GM21717 (cell line): ENCODE data around the gene IMPG2.

Source experiments
- ATAC-seq: cut with Tn5 transposase; IDR thresholded peaks from one replicate; pipeline ENCODE4 v1.9.1; 2021; ENCODE audit warnings: mild to moderate bottlenecking, moderate library complexity; ENCODE audit not compliant: unreplicated experiment

IMPG2 gene

GRCh38 chr3:101278727-101279126, 41.6 kb downstream of the IMPG2 start:
- no peak for ATAC-seq

- no peak for ATAC-seq
Measured at GRCh38 chr3:101273608-101274007, 46.8 kb downstream of the IMPG2 start.

DNA sequence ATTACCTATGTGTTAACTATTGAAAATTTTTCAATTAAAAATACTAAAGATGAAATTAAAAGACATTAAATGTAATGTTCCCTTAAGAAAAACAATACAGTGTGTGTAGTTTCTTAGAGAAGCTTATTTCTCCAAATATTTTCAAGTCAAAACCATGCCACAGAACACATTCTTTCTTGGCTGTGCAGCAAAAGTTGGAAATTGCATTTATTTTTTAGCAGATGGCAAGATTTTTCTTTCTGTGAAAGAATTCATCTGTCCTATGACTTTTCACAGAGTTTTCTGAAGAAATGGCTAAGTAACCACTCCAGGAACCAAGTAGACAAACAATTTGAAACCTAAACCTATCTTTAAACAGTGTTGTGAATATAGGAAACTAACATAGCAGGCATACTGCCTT, 47.2 kb downstream of the IMPG2 start:
- ATAC-seq: no peak

- no peak for ATAC-seq
Measured at GRCh38 chr3:101271728-101272127, 48.6 kb downstream of the IMPG2 start.

DNA sequence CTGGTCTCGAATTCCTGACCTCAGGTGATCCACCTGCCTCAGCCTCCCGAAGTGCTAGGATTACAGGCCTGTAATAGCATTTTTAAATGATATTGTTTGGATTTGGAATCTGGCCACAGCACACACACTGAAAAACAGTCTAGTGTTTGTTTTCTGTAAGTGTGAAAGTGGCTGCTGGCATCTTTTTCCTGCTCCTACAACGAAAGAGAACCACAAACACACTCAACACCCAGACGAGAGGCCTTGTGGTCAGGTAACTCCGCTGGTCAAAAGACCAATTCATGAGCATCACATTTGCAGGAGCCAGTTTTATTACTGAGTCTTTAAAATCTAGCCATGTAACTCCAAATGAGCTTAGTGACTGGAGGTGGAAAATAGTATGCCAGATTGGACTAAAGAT, 50.2 kb downstream of the IMPG2 start:
- no peak for ATAC-seq

DNA sequence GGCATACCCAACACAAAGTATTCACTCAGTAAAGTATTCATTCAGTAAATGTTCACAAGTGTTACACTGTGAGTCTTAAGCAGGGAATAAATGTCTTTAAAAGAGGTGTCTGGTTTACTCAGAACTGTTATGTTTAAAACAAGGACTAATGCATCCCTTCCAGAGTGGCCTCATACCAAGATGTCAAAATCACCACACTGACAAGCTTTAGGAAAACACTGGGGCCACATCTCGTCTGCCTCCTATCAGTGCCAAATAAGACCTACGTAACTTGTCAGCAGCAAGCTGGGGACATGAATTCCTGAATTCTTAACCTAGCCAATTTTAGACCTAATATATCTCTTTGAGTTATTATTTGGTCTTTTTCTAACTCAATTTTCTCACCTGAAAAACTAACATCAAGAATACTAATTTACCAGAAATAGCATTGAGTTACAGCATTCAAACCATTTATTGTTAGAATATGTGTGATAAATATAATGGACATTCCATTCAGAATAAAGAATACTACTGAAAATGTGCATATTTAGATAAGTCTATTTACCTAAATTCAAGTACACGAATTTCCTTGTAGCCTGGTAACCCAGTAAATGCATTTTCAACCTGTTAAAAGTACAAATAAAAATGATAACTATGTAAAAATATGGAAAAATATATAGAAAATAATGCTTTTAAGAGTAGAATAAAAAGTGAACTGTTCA, 51.3 kb downstream of the IMPG2 start:
- ATAC-seq: no peak

GRCh38 chr3:101268141-101268540, 52.2 kb downstream of the IMPG2 start:
- ATAC-seq: no peak

GRCh38 chr3:101266566-101266965, 53.8 kb downstream of the IMPG2 start:
- ATAC-seq: no peak

- no peak for ATAC-seq
Measured at GRCh38 chr3:101266071-101266470, 54.3 kb downstream of the IMPG2 start.

- peak; percentile 95 for ATAC-seq
Measured at GRCh38 chr3:101262393-101263240, 57.8 kb downstream of the IMPG2 start.

- no peak for ATAC-seq
Measured at GRCh38 chr3:101261506-101261905, 58.9 kb downstream of the IMPG2 start.

- ATAC-seq: no peak
Measured at GRCh38 chr3:101259485-101260341, 60.7 kb downstream of the IMPG2 start.

DNA sequence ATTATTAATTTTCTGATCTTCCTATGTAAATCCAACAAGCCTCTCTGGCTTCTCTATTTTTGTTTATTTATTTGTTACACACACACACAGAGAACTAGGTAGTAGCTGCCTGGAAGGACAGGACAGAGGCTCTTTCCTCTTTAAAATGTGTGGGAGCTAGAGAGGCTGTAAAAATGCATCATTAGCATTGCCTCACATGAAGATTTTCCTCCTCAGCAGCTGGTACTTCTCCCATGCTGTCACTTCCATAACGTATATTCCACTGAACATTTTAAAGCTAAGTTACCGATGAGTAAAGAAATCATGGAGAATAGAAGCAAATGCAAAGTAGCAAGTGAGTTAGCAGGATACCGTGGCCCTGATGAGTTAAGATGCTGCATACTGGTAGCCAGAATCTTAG, 63.9 kb downstream of the IMPG2 start:
- no peak for ATAC-seq

GRCh38 chr3:101255441-101255840, 64.9 kb downstream of the IMPG2 start:
- no peak for ATAC-seq

- ATAC-seq: no peak
Measured at GRCh38 chr3:101253396-101253795, 67.0 kb downstream of the IMPG2 start.

DNA sequence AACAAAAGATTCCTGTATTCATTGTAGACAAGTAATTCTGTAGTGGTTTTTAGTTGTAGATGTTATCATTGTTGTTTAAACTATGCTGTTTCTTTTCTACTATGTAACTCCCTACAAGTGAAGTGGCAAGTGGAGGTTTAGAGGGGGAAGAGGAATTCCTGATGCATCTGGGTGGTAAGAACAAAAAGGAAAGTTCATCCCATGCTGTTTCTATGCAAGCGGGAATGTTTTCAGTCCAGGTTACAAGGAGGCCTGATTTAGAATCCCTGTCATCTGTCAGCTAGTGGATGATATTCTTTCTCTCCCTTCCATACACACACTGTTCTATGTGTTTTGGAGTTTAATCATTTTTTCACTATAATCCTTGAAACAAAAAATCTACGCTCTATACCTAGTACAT, 67.4 kb downstream of the IMPG2 start:
- no peak for ATAC-seq

DNA sequence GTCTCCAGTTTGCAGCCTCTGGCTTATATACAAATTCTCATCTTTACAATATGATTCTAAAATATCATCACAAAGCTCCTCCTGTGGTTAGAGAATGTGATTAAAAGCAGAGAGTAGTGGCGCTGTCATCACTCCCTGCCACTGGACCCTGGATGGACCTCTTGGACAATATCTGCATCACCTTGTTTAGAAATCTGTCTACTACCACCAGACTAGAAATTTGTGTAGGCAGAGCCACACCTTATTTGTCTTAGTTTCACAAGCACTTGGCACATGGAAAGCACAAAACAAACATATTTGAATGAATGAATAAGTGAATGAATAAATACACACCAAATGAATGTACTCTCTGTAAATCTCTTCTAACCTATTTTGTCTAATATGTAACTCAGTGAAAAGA, 68.1 kb downstream of the IMPG2 start:
- no peak for ATAC-seq

GRCh38 chr3:101251441-101251840, 68.9 kb downstream of the IMPG2 start:
- ATAC-seq: no peak

DNA sequence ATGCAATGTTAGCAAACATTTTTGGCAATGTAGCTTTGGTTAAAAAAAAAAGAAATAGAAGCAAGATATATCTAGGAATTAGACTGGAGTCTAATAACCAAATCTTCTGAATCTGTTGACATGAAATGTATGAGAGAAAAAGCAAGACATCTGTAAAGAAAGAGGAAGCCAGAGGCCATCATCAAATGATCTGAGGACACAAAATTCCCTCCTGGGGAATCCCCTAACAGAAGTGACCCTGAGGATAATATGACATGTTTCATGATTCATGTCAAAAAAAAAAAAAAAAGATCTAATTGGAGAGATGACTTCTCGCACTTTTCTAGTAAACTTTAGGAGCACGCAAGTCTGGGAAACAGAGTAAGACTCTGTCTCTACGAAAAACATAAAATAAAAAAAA, 70.9 kb downstream of the IMPG2 start:
- no peak for ATAC-seq

GRCh38 chr3:101248736-101249135, 71.6 kb downstream of the IMPG2 start:
- no peak for ATAC-seq

GRCh38 chr3:101244212-101244575, 76.2 kb downstream of the IMPG2 start:
- ATAC-seq: no peak
